OCI-LY7 (cell line): ENCODE results near the gene CACNA2D2. TPM values are rescaled to one million over a fixed set of nuclear protein-coding genes. Genes with fewer than 3 reads are reported as not detected.

ENCODE experiments used
- BruUV-seq: library from RNA; stranded (reverse); fragments of 400-500 nt; replicated peaks from 2 replicates; lab custom pipeline; 2021; lab: Mats Ljungman, UMichigan
- CTCF ChIA-PET: fragments of 300-600 bp; sonication (Branson Sonifier 250); formaldehyde crosslinking; loops from one replicate; lab custom pipeline; 2022; ENCODE audit warnings: antibody characterized with exemption; ENCODE audit not compliant: unreplicated experiment; lab: Charles Lee
- POLR2A ChIA-PET: fragments of 300-600 bp; sonication (Branson Sonifier 250); formaldehyde crosslinking; loops from one replicate; lab custom pipeline; 2022; ENCODE audit warnings: antibody characterized with exemption; lab: Charles Lee
- DNase-seq: peaks from one replicate; pipeline ENCODE4 v3.0.0-alpha.2; 2015; ENCODE audit warnings: low spot score
- H2AFZ ChIP-seq: fragments of 200-600 bp; sonication (generic), shearing (Covaris generic); 2 replicates; pipeline ENCODE4 v1.6.1; 2014; ENCODE audit warnings: mild to moderate bottlenecking, antibody characterized with exemption, low read length, moderate library complexity
- H3K27ac ChIP-seq: fragments of 200-600 bp; sonication (generic); 2 replicates; pipeline ENCODE4 v1.5.1; 2014; ENCODE audit warnings: mixed run types, low read depth, mild to moderate bottlenecking, moderate library complexity, low read length, inconsistent platforms; ENCODE audit not compliant: poor library complexity, severe bottlenecking
- H3K36me3 ChIP-seq: fragments of 200-600 bp; sonication (generic); 2 replicates; pipeline ENCODE4 v1.6.1; 2014; ENCODE audit warnings: mild to moderate bottlenecking, antibody characterized with exemption, low read length, moderate library complexity, mixed read lengths; ENCODE audit not compliant: insufficient read depth
- H3K4me1 ChIP-seq: fragments of 200-600 bp; sonication (generic); 2 replicates; pipeline ENCODE4 v1.5.1; 2014; ENCODE audit warnings: mild to moderate bottlenecking, low read length; ENCODE audit not compliant: insufficient read depth, poor library complexity, severe bottlenecking
- H3K4me2 ChIP-seq: fragments of 200-600 bp; sonication (generic); 2 replicates; pipeline ENCODE4 v1.6.1; 2014; ENCODE audit warnings: mild to moderate bottlenecking, low read length
- H3K4me3 ChIP-seq: fragments of 200-600 bp; sonication (generic); 2 replicates; pipeline ENCODE4 v1.5.1; 2014; ENCODE audit warnings: mild to moderate bottlenecking, low read depth, low read length; ENCODE audit not compliant: poor library complexity, severe bottlenecking
- H3K79me2 ChIP-seq: fragments of 200-600 bp; sonication (generic); 2 replicates; pipeline ENCODE4 v1.6.1; 2016; ENCODE audit warnings: low read depth, mild to moderate bottlenecking, low read length, moderate library complexity, mixed read lengths; ENCODE audit not compliant: insufficient read depth
- H3K9me2 ChIP-seq: fragments of 200-600 bp; sonication (generic); 2 replicates; pipeline ENCODE4 v1.6.1; 2016; ENCODE audit warnings: mild to moderate bottlenecking, low read length, mixed read lengths; ENCODE audit not compliant: insufficient read depth
- H3K9me3 ChIP-seq: fragments of 200-600 bp; sonication (generic); 2 replicates; pipeline ENCODE4 v1.6.1; 2014; ENCODE audit warnings: mild to moderate bottlenecking, mixed run types, low read length, mixed read lengths
- H4K20me1 ChIP-seq: fragments of 200-600 bp; sonication (generic); 2 replicates; pipeline ENCODE4 v1.6.1; 2014; ENCODE audit warnings: mild to moderate bottlenecking, antibody characterized with exemption, low read length, moderate library complexity, mixed read lengths; ENCODE audit not compliant: insufficient read depth
- CTCF ChIP-seq: fragments of 200-600 bp; sonication (generic); conservative IDR thresholded peaks from 2 replicates; pipeline ENCODE4 v1.5.1; 2014; ENCODE audit warnings: mild to moderate bottlenecking, antibody characterized with exemption, low read length, moderate library complexity, mixed read lengths
- EZH2phosphoT487 ChIP-seq: fragments of 200-600 bp; sonication (generic); IDR thresholded peaks from 2 replicates; pipeline ENCODE4 v1.6.1; 2018; ENCODE audit warnings: low read depth, borderline replicate concordance, mild to moderate bottlenecking, mixed run types, antibody characterized with exemption, low read length, moderate library complexity, mixed read lengths
- intact Hi-C: fragments of 100-400 bp; cut with micrococcal nuclease; formaldehyde crosslinking; loops from one replicate; pipeline ENCODE4 v1.10.0; 2022; ENCODE audit not compliant: unreplicated experiment
- total RNA-seq, 2 experiments: library from RNA; depleted of rRNA in 1 of 2; stranded (reverse); fragments of >200 nt in 1 of 2; shearing (Covaris generic) in 1 of 2; gene quantifications; 2 replicates each; pipeline ENCODE4 v1.2.3, GENCODE V29; 2014 to 2022

CACNA2D2 gene
- total RNA-seq, 2 experiments from 2014 or later, result 0.09 to 0.21 TPM

GRCh38 chr3:50340448-50341329, 162.7 kb downstream of the CACNA2D2 start, which contains the start of gene RASSF1:
Gene RASSF1, minus strand, starts transcription at chr3:50340836. Its CDS starts 31 bp downstream, at chr3:50340805.
- Histone ChIP-seq H4K20me1 (no peaks in the 10 kb centered on the region; the same call in 1 of the 2 replicates), H3K27ac (no peak within 1 kb of the TSS), H3K79me2 (peaks cover 19% of the 10 kb centered on the region), H3K4me2 (peak within 1 kb of the TSS; percentile 83), H3K36me3 (peaks cover 11% of the 10 kb centered on the region), H2AFZ (peak within 1 kb of the TSS; percentile 70), H3K4me3 (peak within 1 kb of the TSS; percentile 39), H3K4me1 (peaks cover 44% of the 10 kb centered on the region), H3K9me2 (no peaks in the 10 kb centered on the region), H3K9me3 (no peaks in the 10 kb centered on the region)
- ChIA-PET CTCF (no interaction called here), POLR2A (interaction anchor here (0.6 to 0.8 kb wide), 2 partner anchors 10 to 64 kb away, joined by 3 to 4 read pairs; partner anchors contain the start of genes CYB561D2 and NPRL2)
- BruUV-seq, result no TSS peak
- no peak for TF ChIP-seq EZH2phosphoT487
- TF ChIP-seq CTCF, result no peak
- DNase-seq, result peak; percentile 52
- intact Hi-C loops, result no loop called here

- Histone ChIP-seq H3K4me1 (peaks cover 44% of the 10 kb centered on the region), H3K9me2 (no peaks in the 10 kb centered on the region), H2AFZ (peak overlapping the region; percentile 70; the same call in 1 of the 2 replicates), H3K36me3 (peaks cover 14% of the 10 kb centered on the region), H3K27ac (no peak overlapping the region), H3K4me2 (peak overlapping the region; percentile 83; the same call in 1 of the 2 replicates), H3K79me2 (peaks cover 25% of the 10 kb centered on the region), H3K4me3 (peak overlapping the region; percentile 39), H4K20me1 (no peaks in the 10 kb centered on the region; the same call in 1 of the 2 replicates), H3K9me3 (no peaks in the 10 kb centered on the region)
- DNase-seq, result no peak
- ChIA-PET CTCF (no interaction called here), POLR2A (interaction anchor here (0.6 to 0.8 kb wide), 2 partner anchors 10 to 65 kb away, joined by 3 to 4 read pairs; partner anchors contain the start of genes CYB561D2 and NPRL2)
- intact Hi-C loops, result no loop called here
- TF ChIP-seq EZH2phosphoT487 (no peak), CTCF (no peak)
- BruUV-seq, result no TSS peak
Observed at GRCh38 chr3:50340147-50340447, 163.3 kb downstream of the CACNA2D2 start.
